HG02973 (cell line): ENCODE data around the gene DMKN.
"Not testable (repeated sequence)": the region's sequence is repeated elsewhere in the genome, so short reads cannot be mapped to it uniquely, and the experiment has no call there.

Experiments used
- ATAC-seq: cut with Tn5 transposase; IDR thresholded peaks from one replicate; pipeline ENCODE4 v1.9.1; 2021; ENCODE audit warnings: moderate library complexity; ENCODE audit not compliant: unreplicated experiment

The DMKN gene

GRCh38 chr19:35501684-35502083, 11.8 kb downstream of the DMKN start:
- ATAC-seq: no peak

GRCh38 chr19:35500611-35501010, 12.8 kb downstream of the DMKN start:
- no peak for ATAC-seq

GRCh38 chr19:35498984-35499527, 14.4 kb downstream of the DMKN start:
- no peak for ATAC-seq

GRCh38 chr19:35498220-35498619, 15.2 kb downstream of the DMKN start:
- ATAC-seq: no peak

- no peak for ATAC-seq
Observed at GRCh38 chr19:35497406-35497805, 16.0 kb downstream of the DMKN start.

GRCh38 chr19:35495107-35496064, 18.1 kb downstream of the DMKN start:
- ATAC-seq: no peak

GRCh38 chr19:35493971-35494370, 19.5 kb downstream of the DMKN start:
- no peak for ATAC-seq

GRCh38 chr19:35491836-35492360, 21.6 kb downstream of the DMKN start:
- ATAC-seq: no peak

GRCh38 chr19:35490364-35490763, 23.1 kb downstream of the DMKN start, which contains the start of gene KRTDAP:
Gene KRTDAP, minus strand, starts transcription at chr19:35490464. Its CDS starts 22 bp downstream, at chr19:35490442.
- no peak for ATAC-seq

GRCh38 chr19:35488677-35489076, 24.8 kb downstream of the DMKN start:
- no peak for ATAC-seq

- ATAC-seq: no peak
Observed at GRCh38 chr19:35487656-35488182, 25.7 kb downstream of the DMKN start.

- ATAC-seq: no peak
Observed at GRCh38 chr19:35486268-35486708, 27.2 kb downstream of the DMKN start.

GRCh38 chr19:35484252-35485036, 29.0 kb downstream of the DMKN start:
- peak; percentile 65 for ATAC-seq

- ATAC-seq: no peak
Observed at GRCh38 chr19:35483089-35483488, 30.4 kb downstream of the DMKN start.

- no peak for ATAC-seq
Observed at GRCh38 chr19:35478794-35479677, 34.4 kb downstream of the DMKN start.

- ATAC-seq: no peak
Observed at GRCh38 chr19:35476149-35476548, 37.3 kb downstream of the DMKN start.

GRCh38 chr19:35474594-35474993, 38.9 kb downstream of the DMKN start:
- not testable (repeated sequence) for ATAC-seq

- ATAC-seq: no peak
Observed at GRCh38 chr19:35474104-35474503, 39.3 kb downstream of the DMKN start.

GRCh38 chr19:35471946-35472345, 41.5 kb downstream of the DMKN start:
- no peak for ATAC-seq

- not testable (repeated sequence) for ATAC-seq
Observed at GRCh38 chr19:35471075-35471474, 42.4 kb downstream of the DMKN start.
